SKM-1 treated with dmso at 0.1 percent for 144 hours (cell line): ENCODE results near the gene ADORA2A.

ENCODE experiments used
- DNase-seq: peaks from one replicate; lab custom pipeline; 2025; ENCODE audit not compliant: unreplicated experiment; lab: John Stamatoyannopoulos, UW

ADORA2A gene

DNA sequence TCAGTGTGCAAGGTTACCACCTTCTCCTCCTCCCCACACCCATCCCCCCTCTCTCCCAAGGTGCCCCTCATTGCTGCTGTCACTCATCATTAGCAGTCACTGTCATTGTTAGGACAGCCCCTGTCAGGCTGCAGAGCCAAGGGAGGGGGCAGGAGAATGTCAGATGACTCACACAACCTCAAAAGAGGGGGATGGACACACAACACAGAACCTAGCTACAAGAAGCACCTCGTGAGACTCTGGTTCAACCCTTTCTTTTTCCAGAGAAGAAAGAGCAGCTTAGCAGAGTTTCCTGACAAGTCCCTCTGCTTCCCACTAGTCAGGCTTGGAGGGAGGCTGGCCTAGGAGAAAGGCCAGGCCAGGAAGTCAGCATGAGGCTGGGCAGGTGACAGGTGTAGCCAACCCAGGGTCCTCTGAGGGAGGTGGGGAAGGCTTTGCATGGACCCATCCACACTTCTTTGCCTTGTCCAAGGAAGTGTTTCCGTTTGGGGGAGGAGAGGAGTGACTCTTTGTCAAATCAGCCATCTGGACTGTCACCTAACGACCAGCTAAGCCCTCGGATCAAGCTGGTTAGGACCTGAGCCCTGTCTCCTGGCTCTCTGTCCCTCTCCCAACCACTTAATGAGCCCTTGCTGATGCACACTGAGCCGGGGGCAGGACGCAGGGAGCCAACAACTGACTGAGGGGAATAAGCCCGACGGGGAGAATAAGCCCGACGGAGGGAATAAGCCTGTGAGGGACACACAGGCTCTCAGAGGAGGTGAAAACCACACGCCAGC, 18.3 kb downstream of the ADORA2A start:
- DNase-seq: no peak

GRCh38 chr22:24446260-24446611, 18.8 kb downstream of the ADORA2A start:
- DNase-seq: no peak

DNA sequence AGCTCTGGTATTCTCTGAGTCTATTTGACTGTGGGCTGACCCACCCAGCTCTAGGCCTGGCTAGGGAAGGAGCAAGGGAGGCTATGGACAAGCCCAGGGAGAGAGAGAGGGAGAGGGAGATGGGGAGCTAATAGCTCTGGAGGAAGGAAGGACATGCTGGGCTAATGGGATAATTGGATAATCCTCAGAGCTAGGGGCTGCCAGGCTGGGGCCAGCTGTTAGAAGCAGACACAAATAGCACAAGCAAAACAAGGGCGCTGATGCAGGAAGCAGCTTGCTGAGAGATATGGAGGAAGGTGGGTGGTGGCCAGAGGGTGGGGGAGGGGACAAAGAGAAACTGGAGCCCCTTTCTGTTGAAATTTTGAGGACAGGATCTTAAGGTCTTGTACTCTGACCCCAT, 23.2 kb downstream of the ADORA2A start:
- no peak for DNase-seq

GRCh38 chr22:24451162-24451561, 23.8 kb downstream of the ADORA2A start:
- no peak for DNase-seq

- no peak for DNase-seq
Observed at GRCh38 chr22:24453853-24454252, 26.5 kb downstream of the ADORA2A start.

DNA sequence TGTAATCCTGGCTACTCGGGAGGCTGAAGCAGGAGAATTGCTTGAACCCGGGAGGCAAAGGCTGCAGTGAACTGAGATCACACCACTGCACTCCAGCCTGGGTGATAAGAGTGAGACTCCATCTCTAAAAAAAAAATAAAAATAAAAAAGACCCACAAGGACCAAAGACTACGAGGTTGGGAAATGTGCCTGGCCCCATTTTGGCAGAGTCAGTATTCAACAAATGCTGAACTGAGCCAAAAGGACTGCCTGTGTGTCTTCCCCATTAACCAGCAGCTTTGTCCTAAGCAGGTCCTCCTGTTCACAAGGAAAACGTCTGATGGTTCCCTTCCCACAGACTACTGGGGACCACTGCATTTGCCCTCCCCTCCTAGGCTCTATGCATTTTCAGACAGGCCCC, 27.6 kb downstream of the ADORA2A start:
- no peak for DNase-seq

- DNase-seq: no peak
Observed at GRCh38 chr22:24455751-24456426, 28.5 kb downstream of the ADORA2A start.

GRCh38 chr22:24457894-24458420, 30.6 kb downstream of the ADORA2A start:
- no peak for DNase-seq

GRCh38 chr22:24459911-24460310, 32.5 kb downstream of the ADORA2A start:
- DNase-seq: no peak

DNA sequence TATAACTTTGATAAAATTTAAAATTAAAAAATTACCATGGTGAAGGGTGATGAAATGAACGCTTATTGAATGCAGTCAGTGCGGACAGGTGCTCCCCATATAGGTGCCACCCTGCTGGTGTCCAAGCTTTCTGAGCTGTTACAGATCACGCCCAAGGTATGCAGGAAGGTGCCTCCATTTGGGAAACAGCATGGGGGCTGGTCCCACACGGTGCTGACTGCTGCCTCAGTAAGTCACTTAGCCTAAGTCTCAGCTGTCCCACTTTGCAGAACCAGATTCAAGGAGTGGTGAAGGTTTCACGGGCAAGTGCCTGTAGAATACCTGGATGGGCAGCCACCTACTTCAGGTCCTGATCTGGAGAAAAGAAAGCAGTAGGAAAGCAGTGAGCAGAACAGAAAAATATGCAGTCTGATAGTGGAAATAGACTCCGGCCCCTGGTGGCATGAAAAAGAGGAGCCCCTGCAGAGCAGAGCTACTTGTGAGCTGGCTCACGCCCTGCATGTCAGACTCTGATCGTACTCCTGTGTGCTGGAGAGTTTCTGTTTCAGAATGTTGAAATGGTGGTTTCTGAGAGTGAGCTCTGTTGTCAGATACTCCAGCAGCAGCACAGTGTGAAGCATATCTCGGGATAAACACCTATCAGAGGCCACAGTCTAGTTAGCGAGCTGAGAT, 33.2 kb downstream of the ADORA2A start:
- no peak for DNase-seq

- DNase-seq: no peak
Observed at GRCh38 chr22:24463071-24463760, 35.8 kb downstream of the ADORA2A start.

DNA sequence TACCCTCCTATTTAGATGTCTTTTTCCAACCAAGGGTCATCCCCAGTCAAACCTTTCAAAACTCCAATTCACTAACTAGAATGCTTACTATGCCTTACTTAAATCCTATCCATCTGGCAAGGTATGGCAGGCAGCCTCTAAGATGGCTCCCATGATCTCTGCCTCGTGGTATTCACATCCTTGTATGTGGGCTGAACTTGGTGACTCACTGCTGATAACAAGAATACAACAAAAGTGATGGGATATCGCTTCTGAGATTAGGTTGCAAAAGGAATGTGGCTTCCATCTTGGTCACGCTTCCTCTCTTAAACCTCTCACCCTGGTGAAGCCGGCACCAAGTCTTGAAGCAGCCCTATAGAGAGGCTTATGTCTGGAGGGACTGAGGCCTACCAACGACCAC, 38.2 kb downstream of the ADORA2A start:
- DNase-seq: no peak

DNA sequence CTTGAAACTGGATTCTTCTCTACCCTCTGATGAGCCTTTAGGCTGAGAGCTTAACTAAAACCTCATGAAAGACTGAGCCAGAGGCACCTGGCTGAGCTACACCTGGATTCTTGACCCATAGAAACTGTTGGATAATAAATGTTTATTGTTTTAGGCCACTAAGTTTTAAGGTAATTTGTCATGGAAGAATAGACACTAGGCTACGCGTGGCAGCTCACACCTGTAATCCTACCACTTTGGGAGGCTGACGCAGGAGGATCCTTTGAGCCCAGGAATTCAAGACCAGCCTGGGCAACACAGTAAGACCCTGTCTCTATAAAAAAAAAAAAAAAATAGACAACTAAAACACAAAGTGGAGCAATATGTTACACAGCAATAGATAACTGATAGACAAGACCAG, 38.6 kb downstream of the ADORA2A start:
- DNase-seq: no peak

DNA sequence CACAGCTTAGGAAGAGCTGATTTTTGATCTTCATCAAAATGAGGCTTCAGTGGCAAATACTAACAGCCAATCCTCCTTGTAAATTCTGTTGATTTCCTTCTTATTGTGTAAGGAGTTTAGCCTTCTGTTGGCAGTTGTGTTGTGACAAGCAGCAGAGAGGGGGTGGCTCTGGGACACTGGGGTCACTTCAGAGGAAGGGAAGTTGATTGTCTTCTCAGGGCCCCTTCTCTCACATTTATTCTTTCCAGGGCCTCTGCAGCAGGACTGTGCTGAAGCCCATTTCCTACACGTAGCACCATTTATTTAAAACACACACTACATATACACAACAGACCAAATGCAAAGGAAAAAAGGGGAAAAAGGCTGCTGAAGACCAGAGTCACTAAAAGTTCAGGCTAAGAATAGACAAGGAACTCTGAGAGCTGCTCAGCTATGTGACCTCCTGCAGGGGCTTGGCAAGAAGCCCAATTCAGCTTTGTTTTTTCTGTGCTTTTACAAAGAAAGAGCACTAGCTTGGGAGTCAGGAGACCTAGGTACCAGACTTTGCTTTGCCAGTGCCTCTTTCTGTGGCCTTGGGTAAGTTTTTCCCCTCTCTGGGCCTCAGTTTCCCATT, 39.4 kb downstream of the ADORA2A start:
- peak; percentile 69 for DNase-seq

- no peak for DNase-seq
Observed at GRCh38 chr22:24467340-24467739, 39.9 kb downstream of the ADORA2A start.

- no peak for DNase-seq
Observed at GRCh38 chr22:24471570-24471969, 44.2 kb downstream of the ADORA2A start.

DNA sequence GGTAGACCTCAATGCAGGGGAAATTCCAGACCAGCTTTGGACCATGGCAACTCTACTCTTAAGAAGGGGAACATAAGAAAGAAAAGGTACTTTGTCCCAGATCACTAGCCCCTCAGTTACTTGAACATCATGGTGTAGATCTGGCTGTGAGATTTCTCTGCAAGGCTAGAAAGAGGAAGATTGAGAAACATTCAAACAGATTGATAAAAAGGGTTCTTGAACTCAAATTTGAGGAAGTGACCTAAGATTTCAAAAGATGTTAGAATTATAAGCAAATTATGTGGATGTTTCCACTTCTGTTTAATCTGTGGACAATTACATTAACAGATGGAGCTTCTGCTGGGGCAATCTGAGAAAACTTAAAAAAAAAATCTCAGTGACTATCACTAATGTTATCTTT, 45.9 kb downstream of the ADORA2A start:
- peak; percentile 97 for DNase-seq

GRCh38 chr22:24474221-24474620, 46.8 kb downstream of the ADORA2A start:
- DNase-seq: no peak

DNA sequence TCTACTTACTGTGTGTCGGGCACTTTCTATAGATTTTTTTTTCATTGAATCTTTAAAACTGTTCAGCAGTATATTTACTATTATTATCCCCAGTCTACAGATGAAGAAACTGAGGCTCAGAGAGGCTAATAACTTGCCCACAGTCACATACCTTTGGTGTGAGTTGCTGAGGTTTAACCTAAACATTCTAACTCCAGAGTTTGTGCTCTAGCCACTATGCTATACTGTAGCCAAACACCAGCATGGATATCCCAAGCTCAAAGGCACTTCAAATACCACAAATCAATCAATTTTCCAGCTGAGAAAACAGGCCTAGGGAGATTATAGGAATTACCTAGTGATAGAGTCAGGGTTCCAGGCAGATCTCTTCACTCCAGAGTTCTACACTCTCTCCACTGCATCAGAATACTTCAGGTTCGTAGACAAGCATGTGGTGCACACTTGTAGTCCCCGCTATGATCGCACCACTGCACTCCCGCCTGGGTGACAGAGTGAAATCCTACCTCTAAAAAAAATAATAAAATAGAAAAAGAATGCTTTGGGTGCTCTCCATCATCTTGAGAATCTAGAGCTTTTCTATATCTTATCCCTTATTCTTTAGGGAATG, 47.4 kb downstream of the ADORA2A start:
- no peak for DNase-seq

DNA sequence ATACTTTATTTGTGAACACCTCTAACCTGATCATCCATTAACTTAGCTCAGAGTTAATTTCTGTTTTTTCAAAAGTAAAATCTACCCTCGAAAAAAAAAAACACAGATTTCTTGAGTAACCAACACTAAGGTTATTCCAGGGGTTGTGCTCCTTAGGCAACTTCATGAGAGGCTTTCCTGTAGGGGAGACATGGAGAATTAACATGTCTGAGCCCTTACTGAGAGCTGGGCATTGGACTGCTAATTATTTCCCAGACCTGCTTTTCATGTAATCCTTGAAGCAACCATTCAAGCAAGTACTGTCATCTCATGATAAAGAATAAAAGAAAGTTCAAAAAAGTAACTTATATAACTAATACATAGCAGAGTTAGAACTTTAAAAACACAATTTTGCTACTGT, 54.2 kb downstream of the ADORA2A start:
- DNase-seq: no peak

DNA sequence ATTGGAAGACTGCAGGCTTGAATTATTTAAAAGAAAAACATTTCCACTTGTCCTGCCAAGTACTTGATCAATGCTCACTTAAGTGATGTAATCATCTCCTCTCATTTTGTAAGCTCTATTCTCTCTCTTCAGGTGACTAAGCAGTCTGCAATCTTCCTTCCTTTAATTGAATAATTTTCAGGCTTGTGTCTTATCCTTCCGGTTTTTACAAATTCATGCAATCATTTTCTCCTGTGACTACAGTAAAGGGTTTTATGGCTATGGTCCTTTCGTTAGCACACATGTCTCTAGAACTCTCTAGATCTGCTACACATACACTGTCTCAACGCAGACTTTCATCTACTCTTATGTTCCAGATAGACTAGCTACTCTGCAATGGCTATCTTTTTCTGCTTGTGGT, 55.2 kb downstream of the ADORA2A start:
- DNase-seq: peak; percentile 98
